ENCODE measurements around the gene REPIN1. TPM values are rescaled to one million over a fixed set of nuclear protein-coding genes. Genes with fewer than 3 reads are reported as not detected.

The REPIN1 gene
- polyA plus RNA-seq, 1 of the 3 experiments (the other 2 are of a cell fraction): 91.6 TPM

DNA sequence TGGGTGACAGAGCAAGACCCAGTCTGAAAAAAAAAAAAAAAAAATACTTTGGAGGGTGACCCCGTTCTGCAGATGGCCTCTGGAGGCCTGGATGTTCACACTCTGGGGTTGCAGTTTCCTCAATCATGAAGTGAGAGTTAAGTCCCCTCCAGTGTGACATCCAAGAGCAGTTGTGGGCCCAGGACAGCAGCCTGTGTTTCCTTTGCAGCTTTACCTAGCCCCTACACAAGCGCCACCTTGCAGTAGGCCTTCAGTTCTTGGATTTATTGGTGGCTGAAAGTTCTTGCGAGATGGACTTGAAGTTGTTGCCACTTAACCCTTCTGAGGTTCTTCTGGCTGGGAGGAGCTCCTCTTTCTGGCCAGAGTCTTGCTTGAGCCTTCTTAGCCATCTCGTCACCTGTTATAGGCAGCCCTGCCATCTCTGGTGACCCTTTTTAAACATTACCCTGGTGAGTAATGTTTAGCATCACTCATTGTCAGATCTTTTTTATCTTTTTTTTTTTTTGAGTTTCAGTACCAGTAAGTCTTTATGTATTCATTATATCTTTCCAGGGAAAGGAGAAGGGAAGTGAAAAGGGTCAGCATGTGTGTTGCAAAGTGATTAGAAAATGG, 41.9 kb upstream of the REPIN1 start:
- Histone ChIP-seq H3K4me3 (ENCODE audit: low read depth in 2 of 2, low read length in 1 of 2) (no peak overlapping the region), H4K20me1 (ENCODE audit: insufficient read depth) (no peaks in the 10 kb centered on the region), H3K36me3 (replicated peaks in 1 of 2; ENCODE audit: control insufficient read depth in 1 of 2, insufficient read depth in 2 of 2, low read length in 1 of 2) (no peaks in the 10 kb centered on the region), H3K79me2 (ENCODE audit: insufficient read depth) (no peaks in the 10 kb centered on the region), H3K27me3 (ENCODE audit: insufficient read depth) (peaks cover 5% of the 10 kb centered on the region; the same call in 1 of the 2 replicates), H3K9ac (no peak overlapping the region), H3K4me1 (ENCODE audit: control insufficient read depth in 1 of 2, insufficient read depth in 2 of 2, low read depth in 1 of 2, low read length in 1 of 2) (peaks cover 0 to 7% of the 10 kb centered on the region in 2 experiments; a peak in 1 of 4 replicates), H3K27ac (ENCODE audit: low read depth in 2 of 2, low read length in 1 of 2) (no peak overlapping the region), H3F3A (replicated peaks; ENCODE audit: insufficient read depth) (no peaks in the 10 kb centered on the region), H3K9me2 (no peaks in the 10 kb centered on the region), H2AFZ (ENCODE audit: low read depth) (no peak overlapping the region), H3K9me3 (no peaks in the 10 kb centered on the region), H3K4me2 (no peak overlapping the region)
- CTCF ChIA-PET: interaction anchor here (1.3 to 1.5 kb wide), 2 partner anchors 29 to 32 kb away, joined by 3 to 4 read pairs; no protein-coding TSS in a partner anchor
- no peak for DNase-seq
- POLR2A ChIA-PET: no interaction called here
- 70% methylated on average over 4 of the region's 4 CpGs for WGBS (ENCODE audit: low lambda C conversion rate)
- TF ChIP-seq FOSL2 (IDR thresholded peaks at IDR 0.05; ENCODE audit: borderline replicate concordance, low read depth): no peak
- TF ChIP-seq YY1 (IDR thresholded peaks at IDR 0.05; ENCODE audit: low read depth): no peak
- TF ChIP-seq, protein P1, sequence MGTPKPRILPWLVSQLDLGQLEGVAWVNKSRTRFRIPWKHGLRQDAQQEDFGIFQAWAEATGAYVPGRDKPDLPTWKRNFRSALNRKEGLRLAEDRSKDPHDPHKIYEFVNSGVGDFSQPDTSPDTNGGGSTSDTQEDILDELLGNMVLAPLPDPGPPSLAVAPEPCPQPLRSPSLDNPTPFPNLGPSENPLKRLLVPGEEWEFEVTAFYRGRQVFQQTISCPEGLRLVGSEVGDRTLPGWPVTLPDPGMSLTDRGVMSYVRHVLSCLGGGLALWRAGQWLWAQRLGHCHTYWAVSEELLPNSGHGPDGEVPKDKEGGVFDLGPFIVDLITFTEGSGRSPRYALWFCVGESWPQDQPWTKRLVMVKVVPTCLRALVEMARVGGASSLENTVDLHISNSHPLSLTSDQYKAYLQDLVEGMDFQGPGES (IDR thresholded peaks at IDR 0.05; ENCODE audit: low read depth, low read length): no peak
- no peak for TF ChIP-seq POLR2AphosphoS5 (IDR thresholded peaks at IDR 0.05; ENCODE audit: low read depth, low read length)
- TF ChIP-seq, protein P2, sequence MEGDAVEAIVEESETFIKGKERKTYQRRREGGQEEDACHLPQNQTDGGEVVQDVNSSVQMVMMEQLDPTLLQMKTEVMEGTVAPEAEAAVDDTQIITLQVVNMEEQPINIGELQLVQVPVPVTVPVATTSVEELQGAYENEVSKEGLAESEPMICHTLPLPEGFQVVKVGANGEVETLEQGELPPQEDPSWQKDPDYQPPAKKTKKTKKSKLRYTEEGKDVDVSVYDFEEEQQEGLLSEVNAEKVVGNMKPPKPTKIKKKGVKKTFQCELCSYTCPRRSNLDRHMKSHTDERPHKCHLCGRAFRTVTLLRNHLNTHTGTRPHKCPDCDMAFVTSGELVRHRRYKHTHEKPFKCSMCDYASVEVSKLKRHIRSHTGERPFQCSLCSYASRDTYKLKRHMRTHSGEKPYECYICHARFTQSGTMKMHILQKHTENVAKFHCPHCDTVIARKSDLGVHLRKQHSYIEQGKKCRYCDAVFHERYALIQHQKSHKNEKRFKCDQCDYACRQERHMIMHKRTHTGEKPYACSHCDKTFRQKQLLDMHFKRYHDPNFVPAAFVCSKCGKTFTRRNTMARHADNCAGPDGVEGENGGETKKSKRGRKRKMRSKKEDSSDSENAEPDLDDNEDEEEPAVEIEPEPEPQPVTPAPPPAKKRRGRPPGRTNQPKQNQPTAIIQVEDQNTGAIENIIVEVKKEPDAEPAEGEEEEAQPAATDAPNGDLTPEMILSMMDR (IDR thresholded peaks at IDR 0.05): no peak
- TF ChIP-seq, protein P3, sequence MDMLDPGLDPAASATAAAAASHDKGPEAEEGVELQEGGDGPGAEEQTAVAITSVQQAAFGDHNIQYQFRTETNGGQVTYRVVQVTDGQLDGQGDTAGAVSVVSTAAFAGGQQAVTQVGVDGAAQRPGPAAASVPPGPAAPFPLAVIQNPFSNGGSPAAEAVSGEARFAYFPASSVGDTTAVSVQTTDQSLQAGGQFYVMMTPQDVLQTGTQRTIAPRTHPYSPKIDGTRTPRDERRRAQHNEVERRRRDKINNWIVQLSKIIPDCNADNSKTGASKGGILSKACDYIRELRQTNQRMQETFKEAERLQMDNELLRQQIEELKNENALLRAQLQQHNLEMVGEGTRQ (IDR thresholded peaks at IDR 0.05; ENCODE audit: borderline replicate concordance, low read depth, low read length): no peak
- TF ChIP-seq, protein P4, sequence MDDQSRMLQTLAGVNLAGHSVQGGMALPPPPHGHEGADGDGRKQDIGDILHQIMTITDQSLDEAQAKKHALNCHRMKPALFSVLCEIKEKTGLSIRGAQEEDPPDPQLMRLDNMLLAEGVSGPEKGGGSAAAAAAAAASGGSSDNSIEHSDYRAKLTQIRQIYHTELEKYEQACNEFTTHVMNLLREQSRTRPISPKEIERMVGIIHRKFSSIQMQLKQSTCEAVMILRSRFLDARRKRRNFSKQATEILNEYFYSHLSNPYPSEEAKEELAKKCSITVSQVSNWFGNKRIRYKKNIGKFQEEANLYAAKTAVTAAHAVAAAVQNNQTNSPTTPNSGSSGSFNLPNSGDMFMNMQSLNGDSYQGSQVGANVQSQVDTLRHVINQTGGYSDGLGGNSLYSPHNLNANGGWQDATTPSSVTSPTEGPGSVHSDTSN (IDR thresholded peaks at IDR 0.05): no peak

DNA sequence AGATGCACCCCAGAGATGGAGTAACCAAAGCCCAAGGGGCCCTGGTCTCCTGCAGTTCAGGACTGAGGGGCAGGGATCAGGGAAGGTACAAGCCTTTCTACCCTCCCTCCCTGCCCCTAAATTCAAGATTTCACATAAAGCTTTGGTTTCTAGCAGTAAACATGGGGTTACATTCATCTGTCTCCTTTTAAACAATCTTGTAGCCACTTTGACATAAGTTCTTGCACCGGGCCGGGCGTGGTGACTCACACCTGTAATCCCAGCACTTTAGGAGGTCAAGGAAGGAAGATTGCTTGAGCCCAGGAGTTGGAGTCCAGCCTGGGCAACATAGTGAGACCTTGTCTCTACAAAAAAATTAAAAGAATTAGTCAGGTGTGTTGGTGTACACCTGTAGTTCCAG, 41.3 kb upstream of the REPIN1 start:
- Histone ChIP-seq H3K4me1 (ENCODE audit: control insufficient read depth in 1 of 2, insufficient read depth in 2 of 2, low read depth in 1 of 2, low read length in 1 of 2) (peaks cover 0 to 7% of the 10 kb centered on the region in 2 experiments; a peak in 1 of 4 replicates), H3K9ac (no peak overlapping the region), H3K9me3 (no peaks in the 10 kb centered on the region), H3K36me3 (replicated peaks in 1 of 2; ENCODE audit: control insufficient read depth in 1 of 2, insufficient read depth in 2 of 2, low read length in 1 of 2) (no peaks in the 10 kb centered on the region), H4K20me1 (ENCODE audit: insufficient read depth) (no peaks in the 10 kb centered on the region), H3F3A (replicated peaks; ENCODE audit: insufficient read depth) (no peaks in the 10 kb centered on the region), H3K4me2 (no peak overlapping the region), H3K27me3 (ENCODE audit: insufficient read depth) (peaks cover 5% of the 10 kb centered on the region; the same call in 1 of the 2 replicates), H3K4me3 (ENCODE audit: low read depth in 2 of 2, low read length in 1 of 2) (no peak overlapping the region), H3K79me2 (ENCODE audit: insufficient read depth) (no peaks in the 10 kb centered on the region), H3K27ac (ENCODE audit: low read depth in 2 of 2, low read length in 1 of 2) (no peak overlapping the region), H2AFZ (ENCODE audit: low read depth) (no peak overlapping the region), H3K9me2 (no peaks in the 10 kb centered on the region)
- DNase-seq: no peak
- POLR2A ChIA-PET: no interaction called here
- 87% methylated on average over 3 of the region's 3 CpGs for WGBS (ENCODE audit: low lambda C conversion rate)
- CTCF ChIA-PET: interaction anchor here (1.3 kb wide), 1 partner anchor 31 kb away, joined by 3 read pairs; no protein-coding TSS in a partner anchor
- TF ChIP-seq POLR2AphosphoS5 (IDR thresholded peaks at IDR 0.05; ENCODE audit: low read depth, low read length) (no peak), NRF1 (IDR thresholded peaks at IDR 0.05; ENCODE audit: low read depth, low read length) (no peak), RCOR1 (IDR thresholded peaks at IDR 0.05; ENCODE audit: low read length) (no peak), TAF1 (IDR thresholded peaks at IDR 0.05; ENCODE audit: borderline replicate concordance, low read depth, low read length) (no peak), SIN3A (IDR thresholded peaks at IDR 0.05; ENCODE audit: borderline replicate concordance, low read depth, low read length) (no peak), RAD21 (IDR thresholded peaks at IDR 0.05; ENCODE audit: low read length) (no peak), SMC3 (IDR thresholded peaks at IDR 0.05; ENCODE audit: low read depth, low read length) (no peak)
- TF ChIP-seq, protein P3 (IDR thresholded peaks at IDR 0.05; ENCODE audit: borderline replicate concordance, low read depth, low read length): no peak
- TF ChIP-seq, protein P5, sequence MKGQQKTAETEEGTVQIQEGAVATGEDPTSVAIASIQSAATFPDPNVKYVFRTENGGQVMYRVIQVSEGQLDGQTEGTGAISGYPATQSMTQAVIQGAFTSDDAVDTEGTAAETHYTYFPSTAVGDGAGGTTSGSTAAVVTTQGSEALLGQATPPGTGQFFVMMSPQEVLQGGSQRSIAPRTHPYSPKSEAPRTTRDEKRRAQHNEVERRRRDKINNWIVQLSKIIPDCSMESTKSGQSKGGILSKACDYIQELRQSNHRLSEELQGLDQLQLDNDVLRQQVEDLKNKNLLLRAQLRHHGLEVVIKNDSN (IDR thresholded peaks at IDR 0.05; ENCODE audit: borderline replicate concordance, low read depth): no peak
- TF ChIP-seq, protein P6, sequence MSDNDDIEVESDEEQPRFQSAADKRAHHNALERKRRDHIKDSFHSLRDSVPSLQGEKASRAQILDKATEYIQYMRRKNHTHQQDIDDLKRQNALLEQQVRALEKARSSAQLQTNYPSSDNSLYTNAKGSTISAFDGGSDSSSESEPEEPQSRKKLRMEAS (IDR thresholded peaks at IDR 0.05; ENCODE audit: low read depth): no peak
- TF ChIP-seq, protein P2 (IDR thresholded peaks at IDR 0.05): no peak
